ENCODE measurements around the gene LIMS4. TPM values are rescaled to one million over a fixed set of nuclear protein-coding genes. Genes with fewer than 3 reads are reported as not detected.

The LIMS4 gene
- total RNA-seq, 6 donors from 2014 or later, result 0.76 to 1.4 (median 0.93) TPM; not detected in 2

Small RNAs within 50 kb of the gene (small RNA-seq; reads per million reads assigned to genes)
- 0 reads per million in 4 donors for gene AC108938.1

Other genes with a start within 250 kb of the LIMS4 start
- gene RGPD6, start 104.4 kb upstream of the LIMS4 start, total RNA-seq, result 100 to 1,000 TPM in 1 of 6 donors, 10 to 100 TPM in 4, 1 to 10 TPM in 1; 8.4 to 101 (median 59.6) TPM
- gene BUB1, start 205.2 kb upstream of the LIMS4 start, total RNA-seq, result 1 to 10 TPM; 1.0 to 4.7 (median 3.0) TPM

All from upper lobe of left lung (tissue), 6 donors.